BJ (cell line): ENCODE data around the gene CACNB1. TPM values are rescaled to one million over a fixed set of nuclear protein-coding genes. Genes with fewer than 3 reads are reported as not detected.
"Not testable (repeated sequence)": the region's sequence is repeated elsewhere in the genome, so short reads cannot be mapped to it uniquely, and the experiment has no call there.

Experiments
- CTCF ChIA-PET: fragments of 350-600 bp; formaldehyde crosslinking; extraction: SDS; loops from one replicate; lab custom pipeline; 2021; ENCODE audit warnings: antibody characterized with exemption, inconsistent platforms; lab: Yijun Ruan, JAX
- POLR2A ChIA-PET: fragments of 300-600 bp; sonication (Branson Sonifier 250); formaldehyde crosslinking; extraction: SDS; loops from one replicate; lab custom pipeline; 2021; ENCODE audit warnings: antibody characterized with exemption; lab: Charles Lee
- DNase-seq: peaks from one replicate; pipeline ENCODE4 v3.0.0-alpha.2; 2011; ENCODE audit warnings: low read depth
- H3K27me3 ChIP-seq: 2 replicates; pipeline ENCODE4 v1.6.0; 2011; ENCODE audit warnings: low read length; ENCODE audit not compliant: control insufficient read depth, insufficient read depth
- H3K36me3 ChIP-seq: 2 replicates; pipeline ENCODE4 v1.5.1; 2011; ENCODE audit warnings: low read length; ENCODE audit not compliant: control insufficient read depth, insufficient read depth
- H3K4me3 ChIP-seq: 2 replicates; pipeline ENCODE4 v1.5.1; 2011; ENCODE audit warnings: low read depth, mild to moderate bottlenecking, control low read depth, low read length
- polyA plus RNA-seq: library from polyadenylated mRNA; depleted of rRNA; stranded (reverse); fragments of >200 nt; gene quantifications from 2 replicates; pipeline ENCODE4 v1.2.3, GENCODE V29; 2011
- TF ChIP-seq, protein P1 (sequence below): IDR thresholded peaks from 2 replicates; pipeline ENCODE4 v1.5.1; 2011; ENCODE audit warnings: low read depth, mild to moderate bottlenecking, control low read depth, inconsistent platforms, low read length, moderate library complexity; ENCODE audit not compliant: insufficient read depth

Gene CACNB1
- polyA plus RNA-seq, 1 experiment = 8.5 TPM

DNA sequence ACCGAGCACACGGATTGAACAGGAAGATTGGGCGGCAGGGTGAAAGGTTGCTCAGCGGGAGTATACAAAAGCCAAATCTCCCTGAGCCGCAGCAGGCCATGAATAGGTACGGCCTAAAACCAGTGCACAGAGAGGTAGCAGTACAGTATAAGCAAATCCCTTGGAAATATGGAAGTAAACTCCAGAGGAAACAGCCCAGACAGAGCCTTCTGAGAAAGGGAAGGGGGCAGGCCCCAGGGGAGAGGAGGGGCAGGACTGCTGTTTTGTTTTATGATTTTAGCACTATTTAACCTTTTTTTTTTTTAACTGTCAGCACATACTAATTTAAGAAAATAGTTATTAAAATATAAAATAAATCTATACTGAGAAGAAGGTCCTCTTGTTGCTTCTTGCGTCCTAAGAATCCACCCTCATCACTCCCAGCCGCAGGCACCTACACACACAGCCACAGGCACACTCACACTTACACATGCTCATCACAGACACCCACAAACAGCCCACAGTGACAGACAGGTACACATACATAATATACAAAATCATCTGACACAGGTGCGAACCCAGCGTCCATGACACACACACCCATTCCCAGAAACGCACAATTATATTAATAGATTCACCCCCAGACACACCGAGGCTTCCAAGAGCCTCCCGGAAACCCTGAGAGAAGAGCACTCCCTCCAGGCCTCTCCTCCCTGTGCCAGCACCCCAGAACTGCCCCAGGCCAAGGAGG, 58.9 kb downstream of the CACNB1 start:
- ChIA-PET POLR2A (no interaction called here), CTCF (interaction anchor here (0.5 to 1.6 kb wide), 5 partner anchors 9 to 156 kb away, joined by 3 to 5 read pairs (median 3); partner anchors contain the start of gene PLXDC1)
- DNase-seq = no peak
- no peaks in the 10 kb centered on the region for H3K27me3 ChIP-seq
- TF ChIP-seq, protein P1, sequence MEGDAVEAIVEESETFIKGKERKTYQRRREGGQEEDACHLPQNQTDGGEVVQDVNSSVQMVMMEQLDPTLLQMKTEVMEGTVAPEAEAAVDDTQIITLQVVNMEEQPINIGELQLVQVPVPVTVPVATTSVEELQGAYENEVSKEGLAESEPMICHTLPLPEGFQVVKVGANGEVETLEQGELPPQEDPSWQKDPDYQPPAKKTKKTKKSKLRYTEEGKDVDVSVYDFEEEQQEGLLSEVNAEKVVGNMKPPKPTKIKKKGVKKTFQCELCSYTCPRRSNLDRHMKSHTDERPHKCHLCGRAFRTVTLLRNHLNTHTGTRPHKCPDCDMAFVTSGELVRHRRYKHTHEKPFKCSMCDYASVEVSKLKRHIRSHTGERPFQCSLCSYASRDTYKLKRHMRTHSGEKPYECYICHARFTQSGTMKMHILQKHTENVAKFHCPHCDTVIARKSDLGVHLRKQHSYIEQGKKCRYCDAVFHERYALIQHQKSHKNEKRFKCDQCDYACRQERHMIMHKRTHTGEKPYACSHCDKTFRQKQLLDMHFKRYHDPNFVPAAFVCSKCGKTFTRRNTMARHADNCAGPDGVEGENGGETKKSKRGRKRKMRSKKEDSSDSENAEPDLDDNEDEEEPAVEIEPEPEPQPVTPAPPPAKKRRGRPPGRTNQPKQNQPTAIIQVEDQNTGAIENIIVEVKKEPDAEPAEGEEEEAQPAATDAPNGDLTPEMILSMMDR = no peak
- H3K36me3 ChIP-seq = no peaks in the 10 kb centered on the region
- no peak overlapping the region for H3K4me3 ChIP-seq

DNA sequence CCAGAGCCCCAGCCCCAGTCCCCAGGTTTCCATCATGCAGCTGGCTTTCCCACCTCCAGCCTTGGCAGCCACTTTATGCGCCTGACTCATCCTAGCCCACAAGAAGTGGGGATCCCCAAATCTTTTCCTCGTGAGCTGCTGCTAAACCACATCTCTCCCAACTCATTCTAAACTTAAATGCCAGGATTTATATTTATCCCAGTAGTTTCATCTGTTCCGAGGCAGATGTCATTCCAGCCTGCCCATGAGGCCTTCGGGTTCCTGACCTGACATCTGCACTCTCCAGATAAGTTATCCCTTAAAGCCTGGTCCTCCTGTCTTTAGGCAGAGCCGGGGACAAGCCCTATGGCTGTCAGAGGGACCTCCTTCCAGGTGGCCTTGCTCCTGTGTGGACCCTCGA, 62.6 kb downstream of the CACNB1 start:
- TF ChIP-seq, protein P1 = no peak
- no peaks in the 10 kb centered on the region for H3K27me3 ChIP-seq
- no peak overlapping the region for H3K4me3 ChIP-seq
- ChIA-PET CTCF (interaction anchor here (1.1 to 1.3 kb wide), 2 partner anchors 9 to 30 kb away, joined by 3 to 6 read pairs; no protein-coding TSS in a partner anchor), POLR2A (no interaction called here)
- no peak for DNase-seq
- H3K36me3 ChIP-seq = no peaks in the 10 kb centered on the region

DNA sequence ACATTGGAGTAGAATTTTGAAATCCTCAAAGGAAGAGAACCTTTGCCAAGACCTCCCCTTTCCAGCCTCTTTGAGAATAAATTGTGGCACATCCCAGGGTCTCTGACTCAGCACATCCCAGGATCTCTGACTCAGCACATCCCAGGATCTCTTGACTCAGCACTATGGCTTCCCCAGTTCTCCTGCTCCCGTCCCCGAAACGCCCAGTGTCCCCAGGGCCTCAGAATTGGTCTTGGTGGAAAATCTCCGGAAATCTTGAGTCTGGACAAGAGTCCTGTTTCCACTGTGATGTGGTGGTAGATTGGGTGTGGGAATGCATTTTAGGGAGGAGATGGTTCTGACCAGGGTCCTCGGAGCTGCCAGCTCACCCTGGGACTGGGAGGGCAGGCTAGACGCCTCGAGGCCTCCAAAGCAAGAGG, 65.3 kb downstream of the CACNB1 start:
- Histone ChIP-seq H3K36me3 (no peaks in the 10 kb centered on the region), H3K4me3 (no peak overlapping the region), H3K27me3 (no peaks in the 10 kb centered on the region)
- POLR2A ChIA-PET = no interaction called here
- TF ChIP-seq, protein P1 = no peak
- CTCF ChIA-PET = no interaction called here
- no peak for DNase-seq

DNA sequence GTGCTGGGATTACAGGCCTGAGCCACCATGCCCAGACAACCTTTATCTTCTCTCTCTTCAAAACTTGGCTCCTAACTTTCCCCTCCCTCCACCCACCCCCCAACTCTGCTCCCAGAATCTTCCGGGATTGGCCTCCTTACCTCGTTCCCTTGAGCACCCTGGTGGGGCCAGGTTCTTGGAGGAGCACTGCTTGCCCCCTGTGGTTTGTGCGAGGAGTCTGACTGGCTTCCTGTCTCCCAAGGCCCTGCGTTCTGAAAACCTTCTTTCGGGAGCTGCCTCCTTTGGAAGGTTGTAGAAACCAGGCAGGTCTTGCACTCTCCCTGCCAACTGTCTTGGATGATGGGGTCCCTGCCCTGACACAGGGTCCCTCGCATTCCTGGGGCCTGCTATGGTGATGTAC, 65.9 kb downstream of the CACNB1 start:
- CTCF ChIA-PET = no interaction called here
- DNase-seq = no peak
- POLR2A ChIA-PET = no interaction called here

DNA sequence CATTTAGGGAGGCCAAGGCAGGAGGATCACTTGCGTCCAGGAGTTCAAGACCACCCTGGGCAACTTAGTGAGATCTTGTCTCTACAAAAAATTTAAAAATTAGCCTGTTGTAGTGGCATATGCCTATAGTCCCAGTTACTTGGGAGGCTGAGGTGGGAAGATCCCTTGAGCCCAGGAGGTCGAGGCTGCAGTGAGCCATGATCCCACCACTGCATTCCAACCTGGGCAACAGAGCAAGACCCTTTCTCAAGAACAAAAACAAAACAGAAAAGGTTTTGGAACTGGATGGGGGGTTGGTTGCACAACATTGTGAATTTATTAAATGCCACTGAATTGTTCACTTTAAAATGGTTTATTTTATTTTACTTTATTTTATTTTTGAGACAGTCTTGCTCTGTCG, 67.3 kb downstream of the CACNB1 start:
- CTCF ChIA-PET = no interaction called here
- TF ChIP-seq, protein P1 = no peak
- no peaks in the 10 kb centered on the region for H3K27me3 ChIP-seq
- H3K36me3 ChIP-seq = no peaks in the 10 kb centered on the region
- POLR2A ChIA-PET = no interaction called here
- H3K4me3 ChIP-seq = no peak overlapping the region
- no peak for DNase-seq

More for the DNA sequence above, 65.9 kb downstream of the CACNB1 start:
- H3K27me3 ChIP-seq = no peaks in the 10 kb centered on the region
- H3K36me3 ChIP-seq = no peaks in the 10 kb centered on the region
- TF ChIP-seq, protein P1 = no peak
- no peak overlapping the region for H3K4me3 ChIP-seq

DNA sequence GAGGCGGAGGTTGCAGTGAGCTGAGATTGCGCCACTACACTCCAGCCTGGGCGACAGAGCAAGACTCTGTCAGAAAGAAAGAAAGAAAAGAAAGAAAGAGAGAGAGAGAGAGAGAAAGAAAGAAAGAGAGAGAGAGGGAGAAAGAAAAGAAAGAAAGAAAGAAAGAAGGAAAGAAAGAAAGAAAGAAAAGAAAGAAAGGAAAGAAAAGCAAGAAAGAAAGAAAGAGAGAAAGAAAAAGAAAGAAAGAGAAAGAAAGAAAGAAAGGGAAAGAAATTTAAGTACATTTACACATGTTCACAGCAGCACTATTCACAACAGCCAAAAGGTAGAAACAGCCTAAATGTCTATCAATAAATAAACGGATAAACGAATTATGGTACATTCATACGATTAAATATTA, 67.9 kb downstream of the CACNB1 start:
- H3K36me3 ChIP-seq, H3K4me3 ChIP-seq, H3K27me3 ChIP-seq, DNase-seq, POLR2A ChIA-PET, CTCF ChIA-PET: not testable (repeated sequence)
